Liver (tissue), 9 donors: ENCODE measurements around the gene BATF3. TPM values are rescaled to one million over a fixed set of nuclear protein-coding genes. Genes with fewer than 3 reads are reported as not detected.

ENCODE experiments used
- DNase-seq: peaks from one replicate; pipeline ENCODE4 v3.0.0-alpha.2; 2017; ENCODE audit warnings: low spot score
- H3K27ac ChIP-seq, 2 donors: one replicate each; pipeline ENCODE4 v1.7.0; 2013; ENCODE audit warnings: inconsistent platforms in 2 of 2, low read length in 2 of 2, control low read depth in 1 of 2, low read depth in 1 of 2, mild to moderate bottlenecking in 1 of 2
- H3K27me3 ChIP-seq, 4 donors: one replicate each; pipeline versions ENCODE4 v1.6.1 to v1.7.0; 2013; ENCODE audit warnings: low read length in 3 of 4, inconsistent platforms in 1 of 4, mild to moderate bottlenecking in 1 of 4, moderate library complexity in 1 of 4; ENCODE audit not compliant: control insufficient read depth in 4 of 4, insufficient read depth in 4 of 4
- H3K36me3 ChIP-seq, 4 donors: one replicate each; pipeline versions ENCODE4 v1.6.1 to v1.7.0; 2013; ENCODE audit warnings: low read length in 3 of 4, mild to moderate bottlenecking in 3 of 4, low read depth in 1 of 4, moderate library complexity in 1 of 4; ENCODE audit not compliant: control insufficient read depth in 4 of 4, insufficient read depth in 3 of 4
- H3K4me1 ChIP-seq, 4 donors: one replicate each; pipeline versions ENCODE4 v1.6.1 to v1.7.0; 2013; ENCODE audit warnings: low read length in 3 of 4, mild to moderate bottlenecking in 3 of 4, moderate library complexity in 1 of 4; ENCODE audit not compliant: control insufficient read depth in 4 of 4, insufficient read depth in 4 of 4
- H3K4me3 ChIP-seq, 3 donors: one replicate each; pipeline versions ENCODE4 v1.6.1 to v1.7.0; 2013; ENCODE audit warnings: low read length in 3 of 3, control low read depth in 1 of 3, low read depth in 1 of 3, mild to moderate bottlenecking in 1 of 3
- H3K9ac ChIP-seq, 2 donors: one replicate each; pipeline ENCODE4 v1.7.0; 2013; ENCODE audit warnings: low read length in 2 of 2, mild to moderate bottlenecking in 2 of 2, moderate library complexity in 2 of 2, control low read depth in 1 of 2, low read depth in 1 of 2
- H3K9me3 ChIP-seq, 4 donors: one replicate each; pipeline versions ENCODE4 v1.6.1 to v1.7.0; 2013; ENCODE audit warnings: low read length in 3 of 4; ENCODE audit not compliant: control insufficient read depth in 4 of 4
- ATF3 ChIP-seq: IDR thresholded peaks from 2 replicates; pipeline ENCODE4 v1.6.1; 2016; ENCODE audit warnings: antibody characterized with exemption
- CTCF ChIP-seq: fragments of 150-350 bp; IDR thresholded peaks from 2 replicates; pipeline ENCODE4 v1.5.1; 2017; ENCODE audit warnings: improper control_type of control experiment, low read depth, low read length; ENCODE audit not compliant: missing input control
- EGR1 ChIP-seq, 2 donors: IDR thresholded peaks; 2 replicates each; pipeline ENCODE4 v1.6.1; 2016 to 2018; ENCODE audit warnings: antibody characterized with exemption in 2 of 2, low read depth in 2 of 2
- FOXA2 ChIP-seq: IDR thresholded peaks from 2 replicates; pipeline ENCODE4 v1.6.1; 2016; ENCODE audit warnings: antibody characterized with exemption
- GABPA ChIP-seq, 2 donors: IDR thresholded peaks in 1 of 2; conservative IDR thresholded peaks in 1 of 2; 2 replicates each; pipeline ENCODE4 v1.6.1; 2016; ENCODE audit warnings: antibody characterized with exemption in 2 of 2, mild to moderate bottlenecking in 1 of 2, moderate library complexity in 1 of 2
- HNF4A ChIP-seq, 2 donors: conservative IDR thresholded peaks; 2 replicates each; pipeline ENCODE4 v1.6.1; 2016; ENCODE audit warnings: antibody characterized with exemption in 2 of 2, mild to moderate bottlenecking in 2 of 2
- MAX ChIP-seq: IDR thresholded peaks from 2 replicates; pipeline ENCODE4 v1.6.1; 2016; ENCODE audit warnings: antibody characterized with exemption
- NR2F2 ChIP-seq: IDR thresholded peaks from 2 replicates; pipeline ENCODE4 v1.6.1; 2016; ENCODE audit warnings: antibody characterized with exemption
- RAD21 ChIP-seq, 2 donors: IDR thresholded peaks; 2 replicates each; pipeline ENCODE4 v1.6.1; 2016; ENCODE audit warnings: antibody characterized with exemption in 2 of 2, mild to moderate bottlenecking in 2 of 2
- REST ChIP-seq: IDR thresholded peaks from 2 replicates; pipeline ENCODE4 v1.6.1; 2016; ENCODE audit warnings: antibody characterized with exemption, mild to moderate bottlenecking
- RXRA ChIP-seq, 2 donors: IDR thresholded peaks; 2 replicates each; pipeline ENCODE4 v1.6.1; 2017 to 2018; ENCODE audit warnings: antibody characterized with exemption in 2 of 2, mild to moderate bottlenecking in 1 of 2
- SP1 ChIP-seq: IDR thresholded peaks from 2 replicates; pipeline ENCODE4 v1.6.1; 2018; ENCODE audit warnings: antibody characterized with exemption, mild to moderate bottlenecking
- YY1 ChIP-seq: IDR thresholded peaks from 2 replicates; pipeline ENCODE4 v1.6.1; 2016; ENCODE audit warnings: antibody characterized with exemption, mild to moderate bottlenecking
- WGBS: extraction: QIAGEN DNeasy Blood & Tissue Kit; methylation state at CpG from one replicate; pipeline ENCODE4 v1.1.7; 2013; 5-methylcytosine and 5-hydroxymethylcytosine counted together
- polyA plus RNA-seq, 2 donors: library from polyadenylated mRNA; stranded (reverse) in 1 of 2; unstranded in 1 of 2; fragments of 200-250 nt in 1 of 2; fragments of >200 nt in 1 of 2; fragmentation: Nextera tagmentation in 1 of 2; extraction: Ambion mirVana in 1 of 2; gene quantifications; one replicate each; pipeline versions ENCODE4 v1.2.1 to v1.2.3, GENCODE V29; 2013 to 2015
- total RNA-seq, 2 donors: library from RNA; depleted of rRNA; stranded (reverse); fragments of >200 nt; gene quantifications; one replicate each; pipeline ENCODE4 v1.2.3, GENCODE V29; 2014
- donor health status: healthy.
- donor health status: healthy.
- donor health status: healthy.
- donor health status: healthy.
- donor health status: healthy.

BATF3 gene
- total and polyA plus RNA-seq, 4 donors, result 0.65 to 1.0 (median 0.91) TPM

GRCh38 chr1:212686069-212686468 is 13.6 kb downstream of the BATF3 start:
- H3K27ac ChIP-seq, result no peak overlapping the region
- no peaks in the 10 kb centered on the region for H3K36me3 ChIP-seq
- TF ChIP-seq YY1 (no peak), FOXA2 (no peak), RXRA (IDR thresholded peaks at IDR 0.05) (no peak), REST (no peak), CTCF (no peak), EGR1 (IDR thresholded peaks at IDR 0.05; ENCODE audit: low read depth in 2 of 2) (no peak), SP1 (no peak), MAX (no peak)
- no peak overlapping the region for H3K4me3 ChIP-seq
- no peaks in the 10 kb centered on the region for H3K9me3 ChIP-seq
- 76% methylated on average over 3 of the region's 3 CpGs for WGBS
- DNase-seq, result no peak
- H3K27me3 ChIP-seq, result no peaks in the 10 kb centered on the region
- no peaks in the 10 kb centered on the region for H3K4me1 ChIP-seq
- H3K9ac ChIP-seq, result no peak overlapping the region

- WGBS, result 70% methylated on average over 2 of the region's 2 CpGs
- no peaks in the 10 kb centered on the region for H3K9me3 ChIP-seq
- no peak overlapping the region for H3K27ac ChIP-seq
- no peaks in the 10 kb centered on the region for H3K27me3 ChIP-seq
- no peaks in the 10 kb centered on the region for H3K36me3 ChIP-seq
- H3K4me1 ChIP-seq, result peaks cover 0 to 3% (median 0%) of the 10 kb centered on the region in 4 donors
- no peak overlapping the region for H3K9ac ChIP-seq
- H3K4me3 ChIP-seq, result no peak overlapping the region
- TF ChIP-seq FOXA2, result no peak
- no peak for TF ChIP-seq NR2F2
- TF ChIP-seq RXRA (IDR thresholded peaks at IDR 0.05), result no peak
- TF ChIP-seq GABPA (IDR thresholded peaks at IDR 0.05 in 1 of 2, conservative IDR thresholded peaks at IDR 0.05 in 1 of 2), result no peak
- TF ChIP-seq RAD21 (IDR thresholded peaks at IDR 0.05), result no peak
- no peak for TF ChIP-seq SP1
- no peak for TF ChIP-seq YY1
- no peak for TF ChIP-seq HNF4A (conservative IDR thresholded peaks at IDR 0.05)
- no peak for TF ChIP-seq ATF3
- DNase-seq, result no peak
Observed at GRCh38 chr1:212685429-212685828, 14.2 kb downstream of the BATF3 start.
